HL-60 (cell line): ENCODE results near the gene MED15.

Experiments used
- DNase-seq, 2 experiments: peaks; one replicate each; pipeline ENCODE4 v3.0.0-alpha.2; 2010 to 2020; ENCODE audit warnings: low read depth in 1 of 2, low spot score in 1 of 2
- H3K27ac ChIP-seq: fragments of 250-450 bp; sonication (Bioruptor Pico); replicated peaks from 2 replicates; pipeline ENCODE4 v1.5.1; 2020; ENCODE audit warnings: mild to moderate bottlenecking, moderate library complexity
- H3K27me3 ChIP-seq: fragments of 250-450 bp; sonication (Bioruptor Pico); 2 replicates; pipeline ENCODE4 v1.5.1; 2021; ENCODE audit warnings: mild to moderate bottlenecking, moderate library complexity; ENCODE audit not compliant: insufficient read depth, poor library complexity, severe bottlenecking
- H3K4me3 ChIP-seq: replicated peaks from 2 replicates; pipeline ENCODE4 v1.5.1; 2011; ENCODE audit warnings: mild to moderate bottlenecking, control low read depth, low read length; ENCODE audit not compliant: insufficient read depth
- GABPA ChIP-seq: IDR thresholded peaks from 2 replicates; pipeline ENCODE4 v1.6.1; 2012; ENCODE audit warnings: low read depth
- POLR2AphosphoS5 ChIP-seq: IDR thresholded peaks from 2 replicates; pipeline ENCODE4 v1.6.1; 2012; ENCODE audit warnings: low read depth
- SPI1 ChIP-seq: IDR thresholded peaks from 2 replicates; pipeline ENCODE4 v1.6.1; 2012; ENCODE audit warnings: low read depth, mild to moderate bottlenecking, borderline replicate concordance
- TF ChIP-seq, protein P1 (sequence below): IDR thresholded peaks from 2 replicates; pipeline ENCODE4 v1.6.1; 2012; ENCODE audit warnings: low read depth; ENCODE audit not compliant: insufficient replicate concordance
- TF ChIP-seq, protein P2 (sequence below): IDR thresholded peaks from one replicate; pipeline ENCODE4 v1.5.1; 2011; ENCODE audit warnings: low read length, control low read depth, inconsistent platforms; ENCODE audit not compliant: insufficient read depth

The MED15 gene

DNA sequence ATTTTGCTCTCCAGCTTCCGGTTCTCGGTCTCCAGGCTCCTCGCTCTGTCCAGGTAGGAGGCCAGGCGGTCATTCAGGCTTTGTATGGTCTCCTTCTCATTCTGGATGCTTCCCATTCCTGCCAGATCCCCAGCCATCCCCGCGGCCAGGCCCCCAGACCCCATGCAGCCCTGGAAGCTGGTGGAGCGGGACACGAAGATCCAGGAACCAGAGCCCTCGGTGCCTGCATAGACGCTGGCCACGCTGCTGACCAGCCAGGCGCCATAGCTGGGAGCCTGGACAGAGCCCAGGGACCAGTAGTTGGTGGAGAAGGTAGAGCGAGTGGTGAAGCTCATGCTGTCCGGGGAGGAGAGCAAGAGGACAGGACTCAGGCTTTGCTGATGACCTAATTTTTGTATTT lies 23.6 kb upstream of the MED15 start:
- DNase-seq, result no peak
- Histone ChIP-seq H3K4me3 (no peak overlapping the region), H3K27ac (no peak overlapping the region), H3K27me3 (no peaks in the 10 kb centered on the region)
- TF ChIP-seq GABPA (no peak), POLR2AphosphoS5 (no peak), SPI1 (no peak)
- TF ChIP-seq, protein P1, sequence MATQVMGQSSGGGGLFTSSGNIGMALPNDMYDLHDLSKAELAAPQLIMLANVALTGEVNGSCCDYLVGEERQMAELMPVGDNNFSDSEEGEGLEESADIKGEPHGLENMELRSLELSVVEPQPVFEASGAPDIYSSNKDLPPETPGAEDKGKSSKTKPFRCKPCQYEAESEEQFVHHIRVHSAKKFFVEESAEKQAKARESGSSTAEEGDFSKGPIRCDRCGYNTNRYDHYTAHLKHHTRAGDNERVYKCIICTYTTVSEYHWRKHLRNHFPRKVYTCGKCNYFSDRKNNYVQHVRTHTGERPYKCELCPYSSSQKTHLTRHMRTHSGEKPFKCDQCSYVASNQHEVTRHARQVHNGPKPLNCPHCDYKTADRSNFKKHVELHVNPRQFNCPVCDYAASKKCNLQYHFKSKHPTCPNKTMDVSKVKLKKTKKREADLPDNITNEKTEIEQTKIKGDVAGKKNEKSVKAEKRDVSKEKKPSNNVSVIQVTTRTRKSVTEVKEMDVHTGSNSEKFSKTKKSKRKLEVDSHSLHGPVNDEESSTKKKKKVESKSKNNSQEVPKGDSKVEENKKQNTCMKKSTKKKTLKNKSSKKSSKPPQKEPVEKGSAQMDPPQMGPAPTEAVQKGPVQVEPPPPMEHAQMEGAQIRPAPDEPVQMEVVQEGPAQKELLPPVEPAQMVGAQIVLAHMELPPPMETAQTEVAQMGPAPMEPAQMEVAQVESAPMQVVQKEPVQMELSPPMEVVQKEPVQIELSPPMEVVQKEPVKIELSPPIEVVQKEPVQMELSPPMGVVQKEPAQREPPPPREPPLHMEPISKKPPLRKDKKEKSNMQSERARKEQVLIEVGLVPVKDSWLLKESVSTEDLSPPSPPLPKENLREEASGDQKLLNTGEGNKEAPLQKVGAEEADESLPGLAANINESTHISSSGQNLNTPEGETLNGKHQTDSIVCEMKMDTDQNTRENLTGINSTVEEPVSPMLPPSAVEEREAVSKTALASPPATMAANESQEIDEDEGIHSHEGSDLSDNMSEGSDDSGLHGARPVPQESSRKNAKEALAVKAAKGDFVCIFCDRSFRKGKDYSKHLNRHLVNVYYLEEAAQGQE, result no peak
- TF ChIP-seq, protein P2, sequence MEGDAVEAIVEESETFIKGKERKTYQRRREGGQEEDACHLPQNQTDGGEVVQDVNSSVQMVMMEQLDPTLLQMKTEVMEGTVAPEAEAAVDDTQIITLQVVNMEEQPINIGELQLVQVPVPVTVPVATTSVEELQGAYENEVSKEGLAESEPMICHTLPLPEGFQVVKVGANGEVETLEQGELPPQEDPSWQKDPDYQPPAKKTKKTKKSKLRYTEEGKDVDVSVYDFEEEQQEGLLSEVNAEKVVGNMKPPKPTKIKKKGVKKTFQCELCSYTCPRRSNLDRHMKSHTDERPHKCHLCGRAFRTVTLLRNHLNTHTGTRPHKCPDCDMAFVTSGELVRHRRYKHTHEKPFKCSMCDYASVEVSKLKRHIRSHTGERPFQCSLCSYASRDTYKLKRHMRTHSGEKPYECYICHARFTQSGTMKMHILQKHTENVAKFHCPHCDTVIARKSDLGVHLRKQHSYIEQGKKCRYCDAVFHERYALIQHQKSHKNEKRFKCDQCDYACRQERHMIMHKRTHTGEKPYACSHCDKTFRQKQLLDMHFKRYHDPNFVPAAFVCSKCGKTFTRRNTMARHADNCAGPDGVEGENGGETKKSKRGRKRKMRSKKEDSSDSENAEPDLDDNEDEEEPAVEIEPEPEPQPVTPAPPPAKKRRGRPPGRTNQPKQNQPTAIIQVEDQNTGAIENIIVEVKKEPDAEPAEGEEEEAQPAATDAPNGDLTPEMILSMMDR, result no peak

DNA sequence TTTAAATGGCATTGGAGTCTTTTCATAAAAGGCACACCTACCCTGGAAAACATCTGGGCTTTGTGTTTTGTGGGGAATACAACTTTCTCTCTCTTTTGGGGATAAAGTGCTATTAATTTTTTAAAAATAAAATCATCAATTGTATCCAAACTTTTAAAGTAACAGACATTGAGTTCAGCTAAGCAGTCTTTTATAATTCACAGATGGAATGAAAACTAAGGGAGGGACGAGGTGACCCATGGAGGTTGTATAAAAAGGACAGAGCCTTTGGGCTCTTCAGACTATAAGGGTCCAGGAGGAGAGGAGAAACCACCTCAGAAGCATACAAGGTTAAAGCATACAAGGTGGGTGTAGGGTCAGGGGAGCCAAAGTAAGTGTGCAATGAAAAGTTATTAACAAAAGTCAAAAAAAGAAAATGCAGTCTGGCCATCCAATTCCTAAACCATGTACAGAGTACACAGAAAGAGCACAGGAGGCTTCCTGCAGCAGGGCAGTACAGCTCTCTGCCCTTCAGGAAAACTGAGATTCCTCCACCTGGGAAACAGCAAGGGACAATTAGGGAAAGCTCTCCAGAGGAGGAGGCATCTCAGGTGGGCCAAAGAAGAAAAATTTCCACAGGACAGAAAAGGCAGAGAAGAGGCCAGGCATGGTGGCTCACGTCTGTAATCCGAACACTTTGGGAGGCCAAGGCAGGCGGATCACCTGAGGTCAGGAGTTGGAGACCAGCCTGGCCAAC lies 22.3 kb upstream of the MED15 start:
- no peaks in the 10 kb centered on the region for H3K27me3 ChIP-seq
- H3K4me3 ChIP-seq, result no peak overlapping the region
- TF ChIP-seq GABPA (no peak), SPI1 (no peak), POLR2AphosphoS5 (no peak)
- TF ChIP-seq, protein P1, result no peak
- TF ChIP-seq, protein P2, result no peak
- H3K27ac ChIP-seq, result no peak overlapping the region
- no peak for DNase-seq

DNA sequence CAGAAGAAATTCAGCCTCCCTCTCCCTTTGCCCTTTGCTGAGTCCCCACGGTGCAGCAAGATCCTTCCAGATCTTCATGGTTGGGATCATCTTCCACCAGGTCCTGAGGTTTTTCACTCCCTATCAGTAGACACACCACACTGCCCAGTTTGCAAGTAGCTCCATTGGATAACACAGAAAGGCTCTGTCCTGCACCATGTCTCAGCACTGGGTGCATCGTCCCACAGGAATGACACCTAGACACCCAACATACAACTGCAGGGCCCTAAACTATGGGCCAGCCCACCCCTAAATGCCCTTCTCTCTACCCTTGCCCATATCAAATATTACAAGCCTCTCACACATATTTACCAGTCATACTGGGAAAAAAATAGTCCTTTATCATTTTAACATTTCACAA lies 21.2 kb upstream of the MED15 start:
- DNase-seq, result no peak
- no peak overlapping the region for H3K27ac ChIP-seq
- no peak overlapping the region for H3K4me3 ChIP-seq
- TF ChIP-seq SPI1, result no peak
- H3K27me3 ChIP-seq, result no peaks in the 10 kb centered on the region

DNA sequence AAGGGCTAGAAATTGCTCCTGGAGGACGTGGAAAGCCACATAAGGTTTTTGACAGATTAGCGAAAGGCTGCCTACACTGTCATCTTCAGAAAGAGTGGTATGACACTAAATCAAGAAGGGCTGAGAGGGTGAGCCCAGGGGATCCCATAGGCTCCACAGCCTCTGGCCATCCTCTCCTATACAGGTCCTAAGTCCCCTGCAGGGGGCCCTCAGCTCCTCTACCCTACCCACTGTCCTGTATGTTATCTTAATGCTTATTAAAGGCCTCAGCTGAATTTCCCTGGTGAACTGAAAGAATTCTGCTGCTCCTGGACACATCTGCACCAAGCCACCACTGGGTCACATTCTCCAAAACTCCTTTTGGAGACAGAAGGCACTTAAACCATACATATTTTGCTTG lies 19.7 kb upstream of the MED15 start:
- Histone ChIP-seq H3K27ac (no peak overlapping the region), H3K4me3 (no peak overlapping the region), H3K27me3 (no peaks in the 10 kb centered on the region)
- no peak for TF ChIP-seq SPI1
- DNase-seq, result no peak

DNA sequence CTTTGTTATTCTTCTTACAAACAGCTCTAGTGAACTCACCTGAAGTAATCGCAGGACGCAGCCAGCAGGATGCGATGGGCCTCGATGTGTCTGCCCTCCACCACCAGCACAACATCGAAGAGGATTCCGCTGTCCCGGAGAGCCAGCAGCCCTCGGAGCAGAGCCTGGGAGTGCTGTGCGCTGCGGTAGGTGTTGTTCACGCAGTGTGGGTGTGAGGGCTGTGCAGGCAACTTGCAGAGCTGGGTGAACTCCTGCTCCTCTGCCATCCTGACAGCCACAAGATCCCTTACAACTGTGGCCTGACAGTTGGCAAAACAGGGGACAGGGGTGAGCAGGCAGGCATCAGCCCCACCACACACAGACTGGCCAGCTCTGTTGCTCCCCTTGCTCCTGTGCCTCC lies 18.5 kb upstream of the MED15 start:
- H3K4me3 ChIP-seq, result no peak overlapping the region
- H3K27ac ChIP-seq, result no peak overlapping the region
- no peak for TF ChIP-seq SPI1
- no peaks in the 10 kb centered on the region for H3K27me3 ChIP-seq
- no peak for DNase-seq
